B cell (primary cell): Measurements from ENCODE around the gene STX1B.

Source experiments
- EZH2 ChIP-seq: IDR thresholded peaks from 2 replicates; pipeline ENCODE4 v1.6.1; 2012; ENCODE audit warnings: borderline replicate concordance, low read depth, mild to moderate bottlenecking, moderate library complexity, low read length; ENCODE audit not compliant: insufficient read depth, poor library complexity, severe bottlenecking
- TF ChIP-seq, protein P1 (sequence below): fragments of 200-600 bp; IDR thresholded peaks from one replicate; pipeline ENCODE4 v1.8.0; 2022; ENCODE audit warnings: antibody characterized with exemption, mild to moderate bottlenecking

DNA sequence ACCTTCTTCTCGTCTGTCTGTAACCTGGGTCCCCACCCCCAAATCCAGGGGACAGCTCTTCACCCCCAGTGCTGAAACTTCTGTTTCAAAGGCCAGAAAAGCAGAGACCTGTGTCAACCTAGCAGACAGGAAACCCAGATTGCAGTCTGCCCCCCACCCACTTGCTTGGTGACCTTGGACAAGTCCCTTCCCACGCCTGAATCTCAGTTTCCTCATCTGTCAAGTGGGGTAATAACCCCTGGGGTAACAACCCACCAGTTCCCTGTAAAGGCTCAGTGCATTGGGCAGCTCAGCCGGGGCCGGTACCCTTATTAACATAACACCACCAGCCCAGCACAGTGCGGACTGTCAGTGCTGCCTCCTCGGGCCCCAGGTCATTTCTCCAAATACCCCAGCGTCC lies 1.3 kb downstream of the STX1B start:
- TF ChIP-seq, protein P1, sequence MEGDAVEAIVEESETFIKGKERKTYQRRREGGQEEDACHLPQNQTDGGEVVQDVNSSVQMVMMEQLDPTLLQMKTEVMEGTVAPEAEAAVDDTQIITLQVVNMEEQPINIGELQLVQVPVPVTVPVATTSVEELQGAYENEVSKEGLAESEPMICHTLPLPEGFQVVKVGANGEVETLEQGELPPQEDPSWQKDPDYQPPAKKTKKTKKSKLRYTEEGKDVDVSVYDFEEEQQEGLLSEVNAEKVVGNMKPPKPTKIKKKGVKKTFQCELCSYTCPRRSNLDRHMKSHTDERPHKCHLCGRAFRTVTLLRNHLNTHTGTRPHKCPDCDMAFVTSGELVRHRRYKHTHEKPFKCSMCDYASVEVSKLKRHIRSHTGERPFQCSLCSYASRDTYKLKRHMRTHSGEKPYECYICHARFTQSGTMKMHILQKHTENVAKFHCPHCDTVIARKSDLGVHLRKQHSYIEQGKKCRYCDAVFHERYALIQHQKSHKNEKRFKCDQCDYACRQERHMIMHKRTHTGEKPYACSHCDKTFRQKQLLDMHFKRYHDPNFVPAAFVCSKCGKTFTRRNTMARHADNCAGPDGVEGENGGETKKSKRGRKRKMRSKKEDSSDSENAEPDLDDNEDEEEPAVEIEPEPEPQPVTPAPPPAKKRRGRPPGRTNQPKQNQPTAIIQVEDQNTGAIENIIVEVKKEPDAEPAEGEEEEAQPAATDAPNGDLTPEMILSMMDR = no peak
- no peak for TF ChIP-seq EZH2
